IPS-18a (cell line): ENCODE results near the gene SLC39A2.
"Not testable (repeated sequence)": the region's sequence is repeated elsewhere in the genome, so short reads cannot be mapped to it uniquely, and the experiment has no call there.

Experiments
- H3K27ac ChIP-seq: one replicate; pipeline ENCODE4 v1.5.1; 2013; ENCODE audit warnings: low read length
- H3K27me3 ChIP-seq: one replicate; pipeline ENCODE4 v1.6.1; 2013; ENCODE audit warnings: mild to moderate bottlenecking, low read length; ENCODE audit not compliant: control insufficient read depth, insufficient read depth
- H3K36me3 ChIP-seq: one replicate; pipeline ENCODE4 v1.6.1; 2013; ENCODE audit warnings: low read depth, low read length; ENCODE audit not compliant: control insufficient read depth
- H3K4me1 ChIP-seq: one replicate; pipeline ENCODE4 v1.6.1; 2013; ENCODE audit warnings: low read depth, low read length; ENCODE audit not compliant: control insufficient read depth
- H3K4me3 ChIP-seq: one replicate; pipeline ENCODE4 v1.5.1; 2013; ENCODE audit warnings: low read length
- H3K9ac ChIP-seq: one replicate; pipeline ENCODE4 v1.6.1; 2013; ENCODE audit warnings: mild to moderate bottlenecking, low read length, moderate library complexity
- H3K9me3 ChIP-seq: one replicate; pipeline ENCODE4 v1.6.1; 2013; ENCODE audit warnings: low read depth, low read length; ENCODE audit not compliant: control insufficient read depth

SLC39A2 gene

DNA sequence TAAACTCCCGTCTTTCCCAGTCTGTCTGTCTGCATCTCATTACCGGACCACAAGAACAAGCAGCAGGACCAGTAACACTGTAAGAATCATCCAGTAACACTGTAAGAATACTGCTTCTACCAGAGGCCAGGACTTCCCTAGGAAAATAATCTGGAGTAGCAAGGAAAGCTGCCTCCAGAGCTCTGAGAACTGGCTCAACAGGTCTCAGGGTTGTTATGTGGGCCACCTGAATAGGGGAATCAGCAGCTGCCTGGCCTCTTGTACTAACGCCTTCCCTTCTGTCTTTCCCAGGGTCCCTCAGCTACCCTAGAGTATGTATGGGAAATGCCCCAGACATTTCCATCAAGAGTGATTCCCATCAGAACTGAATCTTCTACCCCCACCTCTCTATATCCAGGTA is 954 bp upstream of the SLC39A2 start:
- Histone ChIP-seq H3K4me1 (peaks cover 8% of the 10 kb centered on the region), H3K9me3 (no peaks in the 10 kb centered on the region), H3K4me3 (no peak overlapping the region), H3K36me3 (peaks cover 33% of the 10 kb centered on the region), H3K9ac (no peak overlapping the region), H3K27me3 (no peaks in the 10 kb centered on the region), H3K27ac (no peak overlapping the region)

DNA sequence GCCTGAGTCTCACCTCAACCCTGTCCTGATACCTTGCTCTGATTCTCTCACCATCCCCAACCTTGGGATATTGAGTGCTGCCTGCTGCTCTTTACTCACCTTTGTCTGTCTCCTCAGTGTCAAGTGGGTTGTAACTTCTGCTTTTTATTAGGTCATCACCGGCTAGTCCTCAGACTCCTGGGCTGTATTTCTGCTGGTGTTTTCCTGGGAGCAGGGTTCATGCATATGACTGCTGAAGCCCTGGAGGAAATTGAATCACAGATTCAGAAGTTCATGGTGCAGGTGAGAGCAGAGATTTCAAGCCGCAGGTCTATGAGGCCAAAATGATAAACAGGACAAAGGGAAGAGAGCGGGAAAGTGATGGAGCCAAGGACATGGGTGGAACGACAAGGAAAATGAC is 498 bp downstream of the SLC39A2 start:
- H3K36me3 ChIP-seq = peaks cover 22% of the 10 kb centered on the region
- H3K27ac ChIP-seq = no peak overlapping the region
- no peak overlapping the region for H3K9ac ChIP-seq
- H3K27me3 ChIP-seq = no peaks in the 10 kb centered on the region
- H3K9me3 ChIP-seq = no peaks in the 10 kb centered on the region
- H3K4me3 ChIP-seq = no peak overlapping the region
- peaks cover 8% of the 10 kb centered on the region for H3K4me1 ChIP-seq

DNA sequence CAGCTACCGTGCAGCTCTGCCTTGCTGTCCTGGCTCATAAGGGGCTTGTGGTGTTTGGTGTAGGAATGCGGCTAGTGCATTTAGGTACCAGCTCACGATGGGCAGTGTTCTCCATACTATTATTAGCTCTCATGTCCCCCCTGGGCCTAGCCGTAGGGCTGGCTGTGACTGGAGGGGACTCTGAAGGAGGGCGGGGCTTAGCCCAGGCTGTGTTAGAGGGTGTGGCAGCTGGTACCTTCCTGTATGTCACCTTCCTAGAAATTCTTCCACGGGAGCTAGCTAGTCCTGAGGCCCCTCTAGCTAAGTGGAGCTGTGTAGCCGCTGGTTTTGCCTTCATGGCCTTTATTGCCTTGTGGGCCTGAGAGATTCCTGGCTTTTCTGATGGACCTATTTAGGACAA is 2.1 kb downstream of the SLC39A2 start:
- peaks cover 8% of the 10 kb centered on the region for H3K4me1 ChIP-seq
- no peak overlapping the region for H3K9ac ChIP-seq
- no peaks in the 10 kb centered on the region for H3K9me3 ChIP-seq
- H3K4me3 ChIP-seq = no peak overlapping the region
- no peak overlapping the region for H3K27ac ChIP-seq
- H3K36me3 ChIP-seq = peaks cover 6% of the 10 kb centered on the region
- H3K27me3 ChIP-seq = no peaks in the 10 kb centered on the region

DNA sequence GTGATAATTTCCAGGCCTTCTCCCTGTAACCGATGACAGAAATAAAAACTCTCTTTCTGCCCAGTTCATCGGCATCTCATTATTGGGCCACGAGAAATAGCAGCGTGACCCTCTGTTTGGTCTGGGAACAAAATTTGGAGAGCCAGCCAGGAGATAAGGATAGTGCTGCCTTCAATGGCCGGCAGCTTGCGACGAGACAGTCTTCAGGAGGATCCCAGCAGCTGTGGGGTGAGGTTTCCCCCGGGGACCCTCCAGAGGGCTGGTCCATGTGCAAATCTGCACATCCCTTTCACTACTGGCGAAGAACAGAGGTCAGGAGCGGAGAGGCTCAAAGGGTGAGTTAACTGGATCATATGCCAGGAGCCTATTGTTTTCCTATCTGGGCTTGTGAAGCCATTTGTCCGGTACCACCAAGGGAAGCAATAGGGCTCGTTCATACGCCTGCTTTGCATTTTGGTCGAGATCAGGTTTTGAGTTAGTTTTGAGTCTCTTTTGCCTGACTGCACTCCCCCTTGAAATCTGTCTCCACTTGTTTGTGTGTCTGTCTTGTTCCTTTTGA is 4.8 kb downstream of the SLC39A2 start:
- H3K9ac ChIP-seq = no peak overlapping the region
- H3K4me1 ChIP-seq = peaks cover 1% of the 10 kb centered on the region
- H3K4me3 ChIP-seq = no peak overlapping the region
- H3K9me3 ChIP-seq = no peaks in the 10 kb centered on the region
- no peak overlapping the region for H3K27ac ChIP-seq
- H3K36me3 ChIP-seq = no peaks in the 10 kb centered on the region
- H3K27me3 ChIP-seq = no peaks in the 10 kb centered on the region

DNA sequence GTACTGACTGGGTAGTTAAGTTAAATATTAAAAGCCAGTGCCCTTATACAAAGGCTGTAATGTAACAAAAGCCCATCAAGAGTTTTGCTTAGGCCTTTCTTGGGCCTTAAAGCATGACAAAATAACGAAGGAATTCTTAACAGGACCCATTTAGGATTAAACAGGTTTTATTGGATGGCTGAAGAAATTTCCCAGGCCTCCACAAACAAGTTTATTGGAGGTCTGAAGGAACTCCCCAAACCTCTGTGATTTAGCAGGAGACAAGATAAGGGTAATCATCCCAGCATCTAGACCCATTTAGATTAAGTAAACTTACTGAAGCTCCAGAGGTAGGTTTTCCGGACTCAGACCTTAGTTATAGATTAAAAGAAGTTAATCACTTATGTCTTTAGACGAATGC is 10.6 kb downstream of the SLC39A2 start:
- H3K9me3 ChIP-seq, H3K27ac ChIP-seq, H3K36me3 ChIP-seq, H3K4me3 ChIP-seq, H3K27me3 ChIP-seq, H3K9ac ChIP-seq, H3K4me1 ChIP-seq: not testable (repeated sequence)

DNA sequence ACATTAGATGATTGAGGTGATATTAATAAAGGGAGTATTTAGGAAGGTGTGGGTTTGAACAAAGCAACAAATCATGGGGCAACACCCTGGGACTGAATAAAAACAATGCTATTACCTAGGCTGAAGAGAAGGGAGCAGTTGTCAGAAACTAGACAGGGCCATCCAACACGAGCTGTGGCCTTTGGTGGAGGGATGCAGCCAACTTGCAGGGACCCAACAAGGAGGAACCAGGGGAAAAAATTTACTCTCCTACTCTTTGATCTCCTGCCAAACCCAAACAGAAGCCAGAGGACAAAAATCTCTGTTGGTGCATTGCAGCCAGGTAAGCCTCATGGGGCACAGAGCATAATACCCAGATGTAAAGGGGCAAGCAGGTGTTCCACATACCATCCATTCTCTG is 12.0 kb downstream of the SLC39A2 start:
- Histone ChIP-seq H3K9me3 (no peaks in the 10 kb centered on the region), H3K36me3 (no peaks in the 10 kb centered on the region), H3K27me3 (no peaks in the 10 kb centered on the region), H3K9ac (no peak overlapping the region), H3K27ac (no peak overlapping the region), H3K4me1 (peaks cover 6% of the 10 kb centered on the region), H3K4me3 (no peak overlapping the region)

DNA sequence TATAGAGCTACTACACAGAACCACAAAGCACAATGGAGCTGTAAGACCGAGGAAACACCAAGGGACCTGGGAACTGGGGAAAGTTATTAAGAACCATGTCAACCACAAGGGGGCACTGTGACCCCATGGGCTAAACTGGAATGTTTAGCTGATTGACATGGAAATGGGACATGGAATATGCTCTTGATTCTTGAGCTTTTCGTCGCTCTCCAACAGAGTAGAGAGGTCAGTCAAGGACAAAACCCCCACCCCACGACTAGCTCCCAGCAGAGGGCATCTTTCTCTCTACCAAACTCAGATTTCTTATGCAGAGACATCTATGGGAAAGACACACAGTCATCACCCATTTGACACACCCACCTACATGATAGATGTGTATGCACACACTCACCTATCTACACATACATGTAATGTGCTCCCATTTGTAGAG is 15.7 kb downstream of the SLC39A2 start:
- peaks cover 6% of the 10 kb centered on the region for H3K4me1 ChIP-seq
- no peaks in the 10 kb centered on the region for H3K36me3 ChIP-seq
- H3K27ac ChIP-seq = no peak overlapping the region
- no peaks in the 10 kb centered on the region for H3K9me3 ChIP-seq
- no peak overlapping the region for H3K9ac ChIP-seq
- H3K27me3 ChIP-seq = no peaks in the 10 kb centered on the region
- no peak overlapping the region for H3K4me3 ChIP-seq

DNA sequence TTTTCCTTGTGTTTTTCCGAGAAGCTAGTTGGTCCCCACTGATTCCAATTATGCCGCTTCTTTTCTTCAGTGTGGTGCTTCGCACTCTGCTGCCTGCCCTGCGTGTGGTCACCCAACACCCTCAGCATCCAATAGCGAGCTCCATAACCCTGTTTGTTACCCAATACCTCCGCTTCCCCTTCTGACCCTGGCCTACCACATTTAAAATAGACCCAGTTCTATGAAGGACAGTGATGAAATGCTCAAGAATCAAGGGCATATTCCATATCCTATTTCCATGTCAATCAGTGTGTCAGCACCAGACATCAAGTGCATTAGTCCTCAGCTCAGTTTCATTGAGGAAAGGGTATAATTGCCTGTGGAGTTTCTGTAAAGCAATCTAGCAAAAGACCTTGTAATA is 16.2 kb downstream of the SLC39A2 start:
- Histone ChIP-seq H3K27ac (no peak overlapping the region), H3K9me3 (no peaks in the 10 kb centered on the region), H3K9ac (no peak overlapping the region), H3K27me3 (no peaks in the 10 kb centered on the region), H3K4me3 (no peak overlapping the region), H3K4me1 (peaks cover 6% of the 10 kb centered on the region), H3K36me3 (no peaks in the 10 kb centered on the region)

DNA sequence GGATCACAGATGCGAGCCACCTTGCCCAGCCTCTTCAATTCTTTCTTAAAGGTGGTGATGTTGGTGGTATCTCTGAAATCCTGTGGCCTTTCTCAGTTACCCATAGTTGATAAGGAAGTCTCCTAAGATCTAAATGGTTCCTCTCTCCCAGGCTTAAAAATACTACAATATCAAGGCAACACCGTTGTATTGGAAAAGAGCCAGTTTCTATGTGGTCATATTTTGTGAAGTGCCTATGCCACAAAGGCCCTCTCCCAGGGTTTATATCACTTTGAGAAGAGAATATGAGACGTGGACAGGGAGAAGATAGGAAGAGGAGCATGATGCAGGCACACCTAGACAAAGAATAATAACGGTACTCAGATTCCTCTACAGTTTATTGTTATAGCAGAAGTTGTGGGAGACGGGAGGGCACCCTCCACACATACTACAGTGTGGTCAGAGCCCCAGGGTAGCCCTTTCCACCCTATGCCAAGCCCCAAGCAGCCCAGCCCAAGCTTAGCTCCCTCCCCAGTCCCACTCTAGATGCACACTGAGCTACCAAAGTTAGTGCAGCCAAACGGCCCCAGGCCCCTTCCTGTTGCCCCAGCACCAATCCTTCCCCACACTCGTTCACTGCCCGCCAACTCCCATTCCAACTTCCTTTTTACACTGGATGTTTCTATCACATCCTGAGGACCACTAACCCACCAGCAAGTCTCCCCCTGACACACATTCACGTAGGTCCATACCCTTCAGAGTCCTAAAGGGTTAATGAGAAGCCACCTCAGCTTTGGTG is 17.5 kb downstream of the SLC39A2 start:
- H3K4me1 ChIP-seq = peaks cover 6% of the 10 kb centered on the region
- H3K4me3 ChIP-seq = no peak overlapping the region
- no peaks in the 10 kb centered on the region for H3K36me3 ChIP-seq
- H3K9me3 ChIP-seq = no peaks in the 10 kb centered on the region
- H3K9ac ChIP-seq = no peak overlapping the region
- H3K27ac ChIP-seq = no peak overlapping the region
- no peaks in the 10 kb centered on the region for H3K27me3 ChIP-seq

DNA sequence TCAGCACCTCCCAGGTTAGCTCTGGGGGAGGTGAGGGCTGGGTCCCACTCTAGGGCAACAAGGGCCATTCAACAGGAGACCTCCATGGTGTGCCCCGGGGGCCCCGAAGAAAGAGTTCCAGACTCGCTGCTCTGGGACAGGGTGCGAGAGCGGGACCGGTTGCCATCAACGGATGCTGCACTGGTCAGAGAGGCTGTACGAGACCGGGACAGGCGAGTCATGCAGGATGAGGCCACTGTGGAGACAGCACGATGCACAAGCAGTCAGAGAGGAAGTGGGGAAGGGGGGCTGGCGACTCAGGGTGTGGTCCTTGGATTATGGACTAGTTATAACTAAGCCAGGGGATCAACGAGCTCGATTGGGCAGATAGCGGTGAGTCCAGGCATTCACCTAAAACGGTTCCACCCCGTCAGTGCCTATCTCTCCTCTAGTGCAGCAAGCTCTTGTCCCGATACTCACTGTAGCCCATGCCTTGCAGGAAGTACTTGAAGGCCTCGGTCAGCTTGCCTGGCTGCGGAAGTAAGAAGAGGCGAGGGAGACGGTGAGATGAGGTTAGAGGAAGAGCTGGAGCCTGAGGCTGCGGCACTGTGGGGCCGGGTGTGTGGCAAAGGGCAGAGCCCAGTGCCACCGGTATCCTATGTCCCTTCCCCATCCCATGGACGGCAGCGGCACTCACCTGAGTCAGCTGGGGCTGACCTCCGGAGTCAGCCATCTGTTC is 18.6 kb downstream of the SLC39A2 start:
- no peaks in the 10 kb centered on the region for H3K36me3 ChIP-seq
- peaks cover 6% of the 10 kb centered on the region for H3K4me1 ChIP-seq
- no peak overlapping the region for H3K27ac ChIP-seq
- peaks cover 4% of the 10 kb centered on the region for H3K27me3 ChIP-seq
- H3K9ac ChIP-seq = no peak overlapping the region
- H3K4me3 ChIP-seq = no peak overlapping the region
- H3K9me3 ChIP-seq = no peaks in the 10 kb centered on the region

DNA sequence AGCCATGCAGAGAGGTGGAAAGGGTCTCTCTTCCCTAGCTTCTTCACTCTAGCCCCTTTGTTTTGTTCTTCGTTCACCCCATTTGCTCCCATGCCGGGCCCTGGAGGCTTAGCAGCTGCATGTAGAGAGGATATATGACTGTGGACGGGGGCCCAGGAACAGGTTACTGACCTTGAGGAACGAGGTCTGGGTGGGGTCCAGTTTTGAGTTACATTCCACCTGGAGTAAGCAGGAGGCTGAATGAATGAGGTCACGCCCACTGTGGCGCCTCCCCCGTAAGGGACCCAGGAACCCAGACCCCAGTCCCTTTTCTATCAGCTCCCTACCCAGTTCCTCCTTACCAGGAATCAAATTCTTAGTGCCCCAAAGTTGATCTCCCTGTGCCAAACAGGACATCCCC is 19.2 kb downstream of the SLC39A2 start:
- no peaks in the 10 kb centered on the region for H3K36me3 ChIP-seq
- no peak overlapping the region for H3K9ac ChIP-seq
- H3K4me3 ChIP-seq = no peak overlapping the region
- peaks cover 6% of the 10 kb centered on the region for H3K4me1 ChIP-seq
- no peaks in the 10 kb centered on the region for H3K9me3 ChIP-seq
- no peak overlapping the region for H3K27ac ChIP-seq
- peaks cover 10% of the 10 kb centered on the region for H3K27me3 ChIP-seq
